HG03196 (cell line): ENCODE data around the gene CAMKV.
"Not testable (repeated sequence)": the region's sequence is repeated elsewhere in the genome, so short reads cannot be mapped to it uniquely, and the experiment has no call there.

Experiments used
- ATAC-seq: cut with Tn5 transposase; IDR thresholded peaks from one replicate; pipeline ENCODE4 v1.9.1; 2021; ENCODE audit not compliant: unreplicated experiment

Gene CAMKV

DNA sequence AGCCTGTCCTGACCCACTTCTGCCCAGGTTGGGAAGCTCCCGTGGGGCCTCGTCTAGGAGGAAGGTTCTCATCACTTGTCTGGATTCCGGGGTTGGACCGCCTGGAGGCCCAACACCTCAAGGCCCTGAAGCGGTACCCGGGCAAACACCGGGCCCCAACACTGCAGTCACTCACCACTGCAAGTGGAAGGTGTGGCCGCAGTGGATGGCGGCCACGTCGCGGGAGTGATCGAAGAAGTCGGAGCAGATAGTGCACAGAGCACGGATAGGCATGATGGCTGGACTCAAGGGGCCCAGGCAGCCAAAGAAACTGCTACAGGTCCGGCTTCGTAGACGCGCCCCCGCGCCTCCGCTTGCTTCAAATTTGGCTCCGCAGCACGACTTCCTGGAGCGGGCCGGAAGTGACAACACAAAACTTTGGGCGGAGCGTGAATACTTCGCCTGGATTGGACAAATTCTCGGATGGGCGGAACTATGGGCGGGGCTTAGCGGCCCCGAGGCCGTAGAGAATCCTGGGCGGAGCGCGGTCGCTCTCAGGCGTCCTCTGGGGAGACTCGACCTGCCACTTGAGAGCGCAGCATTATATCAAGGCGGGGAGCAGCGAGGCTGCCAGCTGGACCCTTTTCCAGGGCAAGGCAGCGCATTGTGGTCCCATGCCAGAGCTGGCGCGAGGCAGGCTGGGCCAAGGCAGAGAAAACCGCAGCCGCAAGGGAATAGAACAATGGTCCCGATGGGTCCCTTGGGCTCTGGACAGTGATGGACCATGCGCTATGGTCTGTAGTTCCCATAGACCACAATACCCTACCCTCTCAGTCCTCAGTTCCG is 13.3 kb downstream of the CAMKV start, which contains the start of gene TRAIP:
Gene TRAIP (minus strand): TSS at position 384 of the 825 bp plus-strand sequence. CDS start 111 bp downstream, at position 273.
- ATAC-seq, result peak; percentile 93

DNA sequence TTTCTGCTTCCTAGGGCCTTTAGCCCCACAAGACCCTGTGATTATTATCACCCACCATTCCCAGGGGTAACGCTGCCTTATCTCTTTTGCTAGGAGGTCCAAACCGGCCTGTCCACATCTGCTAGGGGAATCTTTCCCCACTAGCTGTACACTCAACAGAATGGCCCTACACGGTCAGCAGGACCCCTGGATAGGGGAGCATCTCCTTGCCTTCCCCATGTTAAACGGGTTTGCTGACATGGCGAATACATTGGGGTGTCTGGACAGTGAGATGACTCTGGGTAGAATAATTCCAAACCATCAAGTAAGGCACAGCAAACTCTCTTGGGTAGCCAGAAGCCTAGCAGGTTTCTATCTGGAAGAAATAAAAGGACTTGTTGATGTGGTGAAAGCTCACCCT is 14.0 kb downstream of the CAMKV start:
- no peak for ATAC-seq

DNA sequence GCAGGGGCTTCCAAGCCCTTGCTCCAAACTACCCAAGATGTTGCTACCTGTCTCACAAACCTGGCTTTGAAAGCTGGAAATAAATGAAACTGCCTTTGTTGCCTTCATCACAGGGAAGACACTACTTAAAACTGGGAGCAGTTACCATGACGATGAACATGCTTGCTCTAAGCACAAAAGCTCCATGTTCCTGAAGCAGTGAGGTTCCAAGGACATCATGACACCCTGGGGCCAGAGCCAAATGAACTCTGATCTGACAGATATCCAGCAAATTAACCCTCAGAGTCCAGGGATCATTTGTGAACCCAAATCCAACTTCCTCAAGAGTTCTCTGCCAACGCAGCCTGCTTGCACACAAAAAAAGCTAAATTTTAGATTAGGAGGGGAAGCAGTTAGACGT is 24.0 kb downstream of the CAMKV start:
- ATAC-seq, result no peak

DNA sequence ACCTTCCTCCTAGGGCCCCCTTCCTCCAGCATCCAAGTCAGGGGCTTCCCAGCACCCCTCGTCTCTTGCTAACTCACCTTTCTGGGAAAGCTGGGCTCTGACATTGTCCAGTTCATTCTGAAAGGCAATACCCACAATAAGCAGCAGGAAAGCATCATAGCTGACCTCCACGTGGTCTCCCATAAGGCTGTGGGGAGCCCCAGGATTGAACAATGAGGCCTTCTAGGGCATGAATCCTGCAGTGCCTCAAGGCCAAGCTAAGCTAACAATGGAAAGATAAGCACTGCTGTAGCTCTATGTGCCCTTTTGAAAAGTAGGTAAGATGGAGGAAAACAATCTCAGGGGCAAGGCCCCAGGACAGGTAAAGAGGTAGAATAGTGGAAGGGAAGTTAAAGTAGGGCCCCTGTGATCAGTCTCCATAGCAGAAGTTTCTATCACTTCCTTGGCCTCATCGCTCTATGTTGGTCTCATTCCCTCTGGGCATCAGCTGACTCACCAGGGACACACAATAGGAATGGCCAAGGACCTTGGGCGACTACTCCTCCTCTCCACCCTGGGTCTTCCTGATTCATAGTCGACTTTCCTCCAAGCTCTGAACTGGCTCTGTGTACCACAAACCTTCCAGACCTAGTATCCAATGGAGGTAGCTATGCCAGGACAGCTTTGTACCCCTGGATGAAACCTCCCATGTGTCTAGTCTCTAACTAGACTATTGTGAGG is 25.1 kb downstream of the CAMKV start:
- ATAC-seq, result no peak

DNA sequence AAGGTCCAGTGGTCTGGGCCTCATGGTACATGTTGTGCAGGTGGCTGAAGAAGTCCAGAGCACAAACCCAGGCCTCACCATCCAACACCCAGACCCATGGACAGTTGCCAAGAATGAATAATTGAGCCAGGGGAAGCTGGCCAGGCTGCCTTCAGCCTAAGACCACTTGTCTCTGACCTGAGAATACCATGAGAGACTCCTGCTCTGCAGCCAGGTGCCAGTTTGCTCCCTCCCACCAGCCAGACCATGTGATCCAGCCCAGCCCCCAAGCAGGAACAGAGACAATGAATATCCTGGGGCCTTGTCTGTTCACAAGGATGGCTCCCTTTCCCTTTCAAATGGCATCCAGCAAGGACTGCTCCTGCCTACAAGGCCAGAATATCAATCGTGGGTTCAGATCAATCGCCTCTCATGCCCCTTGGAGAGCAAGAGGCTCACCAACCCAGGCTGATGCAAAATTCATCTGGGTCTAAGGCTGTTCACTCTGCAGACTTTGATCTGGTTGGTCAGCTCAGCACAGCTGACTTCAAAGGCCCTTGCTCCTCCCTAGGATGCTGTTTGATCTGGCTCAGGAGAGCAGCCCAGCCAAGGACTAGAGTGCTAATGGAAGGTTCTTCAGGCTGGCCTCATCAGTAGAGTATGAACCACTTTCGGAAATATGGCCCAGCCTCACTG is 26.7 kb downstream of the CAMKV start:
- no peak for ATAC-seq

DNA sequence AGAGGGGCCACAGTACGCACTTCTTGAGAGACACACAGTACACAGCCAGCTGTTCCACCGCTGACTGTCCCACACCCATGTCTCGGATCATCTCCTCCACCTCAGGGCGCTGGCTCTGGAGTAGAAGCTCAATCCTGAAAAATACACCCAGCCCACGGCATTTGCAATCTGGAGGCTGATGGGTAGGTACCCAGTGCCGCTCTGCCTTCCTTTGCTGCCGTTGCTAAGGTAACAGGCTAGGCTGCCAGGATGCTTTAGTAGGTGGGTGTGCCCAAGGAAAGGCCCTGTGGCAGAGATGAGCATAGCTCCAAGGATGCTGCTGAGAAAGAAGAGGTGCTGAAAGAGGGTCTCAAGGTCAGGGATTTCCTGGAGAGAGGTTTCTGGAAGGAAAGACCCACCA is 27.9 kb downstream of the CAMKV start:
- no peak for ATAC-seq

DNA sequence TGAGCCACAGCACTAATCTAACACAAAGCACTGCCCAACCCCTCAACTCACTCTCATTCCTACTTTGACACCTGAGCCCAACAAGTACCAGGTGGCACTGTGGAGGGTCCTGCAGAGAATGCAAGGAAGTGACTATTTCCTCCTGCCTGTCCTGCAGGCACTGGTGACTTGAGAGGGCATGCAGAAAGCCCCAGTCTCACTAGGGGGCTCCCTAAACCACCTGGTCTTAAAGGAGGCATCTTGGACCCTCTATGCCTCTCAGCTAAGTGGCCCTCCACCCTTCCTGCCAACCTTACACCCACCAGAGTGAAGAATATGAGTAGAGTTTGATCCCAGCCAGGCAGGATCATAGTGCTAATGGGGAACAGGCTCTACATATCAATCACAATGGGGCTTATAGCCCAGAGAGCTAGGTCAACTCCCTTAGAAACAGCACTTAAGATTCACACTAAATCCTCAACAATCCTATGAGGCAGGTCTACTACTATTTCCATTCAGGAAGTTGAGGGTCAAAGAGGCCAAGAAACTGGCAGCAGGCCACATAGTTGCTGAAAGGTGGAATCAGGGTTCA is 28.5 kb downstream of the CAMKV start:
- ATAC-seq, result no peak

DNA sequence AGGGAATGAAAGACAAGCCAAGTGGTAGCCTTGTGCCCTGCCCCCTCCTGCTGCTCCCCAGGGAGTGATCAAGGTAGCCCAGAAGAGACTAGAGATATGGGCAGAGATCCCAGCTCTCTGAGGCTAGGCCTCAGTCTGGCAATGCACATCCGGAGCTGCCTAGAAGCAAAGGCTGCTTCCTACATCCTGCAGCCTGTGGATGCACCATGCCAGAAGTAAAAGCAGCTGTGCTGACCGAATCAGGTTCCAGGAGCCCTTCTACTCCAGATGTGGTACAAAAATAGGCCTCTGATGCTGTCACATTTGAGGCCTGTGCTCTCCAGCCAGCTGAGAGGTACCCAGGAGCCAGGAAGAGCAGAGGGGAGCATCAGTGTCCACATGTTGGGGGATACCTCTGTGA is 29.3 kb downstream of the CAMKV start:
- ATAC-seq, result no peak

DNA sequence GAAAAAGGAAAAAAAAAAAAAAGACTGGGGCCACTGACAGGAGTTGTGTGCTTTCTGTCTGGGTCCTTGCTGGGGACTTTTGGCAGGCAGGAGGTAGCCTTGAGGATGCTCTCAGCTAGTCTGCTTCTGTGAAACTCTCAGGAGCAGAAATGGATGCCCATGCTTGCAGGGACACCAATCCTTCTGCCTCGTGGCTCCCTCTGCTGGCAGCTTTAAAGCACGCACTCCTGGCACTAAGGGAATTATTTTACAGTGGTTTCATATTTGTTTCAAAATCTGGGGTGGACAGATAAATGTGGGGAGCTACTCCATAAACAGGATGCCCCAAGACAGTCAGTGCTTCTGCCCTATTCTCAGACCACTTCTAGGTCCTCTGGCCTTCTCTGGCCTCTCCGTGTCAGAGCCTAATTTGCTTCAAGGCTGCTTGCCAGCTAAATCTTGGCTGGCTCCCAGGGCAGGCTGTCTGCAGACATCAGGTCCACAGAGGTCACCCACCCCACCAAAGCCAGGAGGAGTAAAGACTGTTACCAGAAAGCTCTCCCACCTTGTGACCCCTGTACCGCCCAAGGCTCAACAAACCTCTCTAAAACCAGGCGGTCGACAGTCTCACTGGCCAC is 30.4 kb downstream of the CAMKV start:
- no peak for ATAC-seq

DNA sequence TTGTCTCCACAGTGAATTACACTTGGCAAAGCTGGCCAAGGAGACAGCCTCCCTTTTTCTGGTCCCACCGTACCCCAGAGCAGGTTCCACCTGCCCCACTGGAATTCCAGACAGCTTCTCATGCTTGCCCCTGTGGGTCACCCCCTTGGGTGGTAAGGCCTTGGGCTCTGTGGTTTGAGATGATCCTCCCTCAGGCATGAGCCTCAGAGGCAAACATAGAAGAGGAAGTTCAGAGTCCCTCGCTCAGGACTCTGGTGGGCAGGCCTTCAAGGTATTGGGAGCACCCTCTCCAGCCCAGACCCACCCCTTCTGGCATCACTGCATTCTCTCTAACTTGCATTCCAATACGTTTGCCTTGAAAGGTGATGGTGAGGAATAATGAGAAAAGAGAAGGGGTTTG is 38.4 kb downstream of the CAMKV start:
- ATAC-seq, result no peak

DNA sequence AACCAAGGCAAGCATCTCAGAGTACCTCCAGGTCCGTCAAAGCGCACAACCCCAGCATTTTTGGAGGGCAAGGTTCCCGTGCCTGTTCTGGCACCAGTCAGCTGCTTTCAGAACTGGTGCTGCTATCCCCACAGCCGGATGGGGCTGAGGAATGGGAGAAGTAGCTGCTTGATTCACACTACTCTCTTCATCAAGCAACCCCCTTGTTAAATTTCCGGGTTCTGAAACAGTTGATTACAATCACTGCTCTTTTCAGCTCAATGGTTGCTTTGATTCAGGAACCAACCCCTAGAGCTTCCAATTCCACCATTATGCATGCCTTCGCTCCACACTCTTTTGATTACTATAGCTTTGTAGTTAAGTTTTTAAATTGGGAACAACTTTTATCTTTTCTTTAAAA is 43.7 kb downstream of the CAMKV start:
- no peak for ATAC-seq

DNA sequence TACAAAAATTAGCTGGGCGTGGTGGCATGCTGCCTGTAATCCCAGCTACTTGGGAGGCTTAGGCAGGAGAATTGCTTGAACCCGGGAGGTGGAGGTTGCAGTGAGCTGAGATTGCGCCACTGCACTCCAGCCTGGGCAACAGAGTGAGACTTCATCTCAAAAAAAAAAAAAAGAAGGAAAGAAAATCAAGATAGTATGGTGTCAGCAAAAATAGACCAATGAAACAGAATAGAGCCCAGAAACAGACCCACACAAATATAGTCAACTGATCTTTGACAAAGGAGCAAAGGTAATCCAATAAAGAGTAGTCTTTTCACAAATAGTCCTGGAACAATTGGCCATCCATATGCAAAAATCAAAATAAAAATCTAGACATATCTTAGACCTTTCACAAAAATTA is 46.6 kb downstream of the CAMKV start:
- ATAC-seq, result not testable (repeated sequence)

DNA sequence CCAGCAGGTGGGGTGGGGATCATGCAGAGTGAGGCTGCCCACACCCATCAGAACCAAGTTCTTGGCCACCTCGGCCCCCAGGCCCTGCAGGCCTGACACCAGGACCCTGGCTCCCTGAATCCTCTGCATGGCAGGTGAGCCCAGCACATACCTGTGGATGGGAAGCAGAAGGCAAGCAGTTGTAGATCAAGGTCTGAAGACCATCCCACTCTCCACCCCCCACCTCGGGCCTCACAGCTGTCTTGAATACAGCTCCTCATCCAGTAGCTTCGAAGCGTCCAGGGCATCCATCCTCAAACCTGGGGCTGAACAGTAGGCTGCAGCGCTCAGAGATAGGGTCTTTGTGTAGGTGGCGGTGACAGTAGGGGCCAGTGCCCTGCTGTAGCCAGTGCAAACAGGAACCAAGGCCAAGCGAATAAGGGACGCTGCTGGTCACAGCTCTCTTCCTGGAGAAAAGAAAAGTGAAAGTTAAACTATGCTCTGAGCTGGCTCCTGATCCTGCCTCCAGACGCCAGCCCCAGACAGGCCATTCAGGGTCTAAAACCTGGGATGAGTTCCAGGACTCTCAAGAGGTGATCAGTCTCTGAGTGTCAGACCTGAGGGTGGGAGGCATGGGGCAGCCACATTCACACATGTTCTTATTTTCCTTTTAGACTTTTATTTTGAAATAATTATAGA is 56.1 kb downstream of the CAMKV start, which contains the start of gene UBA7:
Gene UBA7 (minus strand): TSS at position 457 of the 678 bp plus-strand sequence. CDS start 166 bp downstream, at position 291.
- no peak for ATAC-seq

DNA sequence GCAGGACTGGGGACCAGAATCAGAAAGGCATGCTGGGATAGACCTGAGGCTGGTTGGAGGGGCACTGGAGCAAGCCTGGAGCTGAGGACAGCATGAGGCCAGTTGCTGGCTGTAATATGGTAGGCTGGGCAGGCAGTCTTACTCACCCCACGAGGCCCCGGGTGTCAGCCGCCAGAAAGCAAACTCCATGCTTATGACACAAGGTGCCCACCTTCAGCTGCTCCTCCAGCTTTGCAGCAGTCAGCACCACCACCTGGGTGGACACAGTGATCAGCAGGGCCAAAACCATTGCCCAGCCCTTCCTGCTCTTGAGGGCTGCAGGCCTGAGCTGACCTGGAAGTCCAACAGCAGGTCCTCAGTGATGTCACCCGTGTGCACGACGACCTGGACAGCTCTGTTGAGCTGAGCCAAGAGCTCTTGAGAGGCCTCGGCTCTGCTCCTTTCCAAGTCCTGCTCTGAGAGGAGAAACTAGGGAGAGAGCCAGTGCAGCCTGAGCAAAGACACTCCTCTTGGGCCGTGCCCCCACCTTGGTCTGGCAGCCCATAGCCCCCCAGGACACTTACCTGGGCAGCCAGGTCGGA is 56.7 kb downstream of the CAMKV start:
- no peak for ATAC-seq
